ENCODE measurements around the gene KCNA2.

GRCh38 chr1:110626889-110627288, 20.7 kb upstream of the KCNA2 start:
- TF ChIP-seq CTCF (IDR thresholded peaks at IDR 0.05) (no peak), EZH2 (IDR thresholded peaks at IDR 0.05) (no peak), EZH2phosphoT487 (IDR thresholded peaks at IDR 0.05) (no peak)

Data from neural progenitor cell (in vitro differentiated cells).